ENCODE measurements around the gene ANKS1B. TPM values are rescaled to one million over a fixed set of nuclear protein-coding genes. Genes with fewer than 3 reads are reported as not detected.

Gene ANKS1B
- total and polyA plus RNA-seq, 4 donors = 0.03 to 3.4 (median 0.53) TPM

DNA sequence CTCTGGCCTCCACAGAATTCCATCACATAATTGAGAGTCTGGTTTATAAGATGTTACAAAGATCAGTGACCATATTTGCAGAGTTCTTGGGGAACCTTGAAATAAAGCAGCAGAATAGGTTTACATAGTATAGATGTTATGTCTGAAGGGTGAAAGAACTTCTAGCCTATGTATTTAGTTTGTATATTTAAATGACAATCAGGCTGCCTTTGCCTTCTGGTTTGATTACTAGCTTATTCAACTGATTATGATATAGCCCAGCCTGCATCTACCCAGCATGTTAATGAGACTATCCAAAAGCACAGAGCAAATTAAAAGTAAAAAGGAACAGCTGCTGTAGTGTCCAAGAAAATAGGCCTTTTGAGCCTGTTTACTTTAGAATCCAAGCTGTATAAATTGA, 1254.3 kb downstream of the ANKS1B start (continued):
- no peak for TF ChIP-seq GABPA (IDR thresholded peaks at IDR 0.05 in 1 of 2, conservative IDR thresholded peaks at IDR 0.05 in 1 of 2)
- TF ChIP-seq, protein P1, sequence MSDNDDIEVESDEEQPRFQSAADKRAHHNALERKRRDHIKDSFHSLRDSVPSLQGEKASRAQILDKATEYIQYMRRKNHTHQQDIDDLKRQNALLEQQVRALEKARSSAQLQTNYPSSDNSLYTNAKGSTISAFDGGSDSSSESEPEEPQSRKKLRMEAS (IDR thresholded peaks at IDR 0.05) = no peak

DNA sequence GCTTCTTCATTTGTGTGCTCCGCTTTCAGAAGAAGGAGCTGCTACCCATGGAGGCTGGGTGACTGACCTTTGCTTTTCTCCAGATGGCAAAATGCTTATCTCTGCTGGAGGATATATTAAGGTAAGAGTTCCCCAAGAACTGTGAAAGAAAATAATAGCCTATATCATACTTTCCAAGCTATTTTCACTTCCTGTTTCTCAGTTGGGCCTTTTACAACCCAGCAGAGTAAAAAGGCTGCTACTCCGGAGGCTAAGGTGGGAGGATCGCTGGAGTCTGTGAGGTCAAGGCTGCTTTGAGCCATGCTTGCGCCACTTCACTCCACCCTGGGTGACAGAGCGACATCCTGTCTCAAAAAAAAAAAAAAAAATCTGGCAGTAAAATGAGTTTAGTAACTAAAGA, 1257.5 kb downstream of the ANKS1B start:
- 97% methylated on average over 5 of the region's 5 CpGs for WGBS
- Histone ChIP-seq H3K9ac (ENCODE audit: low read depth in 1 of 2, low read length in 2 of 2) (no peak overlapping the region), H3K9me3 (ENCODE audit: control insufficient read depth in 4 of 4, low read length in 3 of 4) (no peaks in the 10 kb centered on the region), H3K4me1 (ENCODE audit: control insufficient read depth in 4 of 4, insufficient read depth in 4 of 4, low read length in 3 of 4) (no peaks in the 10 kb centered on the region), H3K27ac (ENCODE audit: low read depth in 1 of 2, low read length in 2 of 2) (no peak overlapping the region), H3K27me3 (ENCODE audit: control insufficient read depth in 4 of 4, insufficient read depth in 4 of 4, low read length in 3 of 4) (no peaks in the 10 kb centered on the region), H3K36me3 (ENCODE audit: control insufficient read depth in 4 of 4, insufficient read depth in 3 of 4, low read depth in 1 of 4, low read length in 3 of 4) (peaks cover 3 to 39% (median 20%) of the 10 kb centered on the region in 4 donors), H3K4me3 (ENCODE audit: low read depth in 1 of 3, low read length in 3 of 3) (no peak overlapping the region)
- no peak for DNase-seq (ENCODE audit: low spot score)
- TF ChIP-seq RAD21 (IDR thresholded peaks at IDR 0.05) = no peak
- TF ChIP-seq, protein P1 (IDR thresholded peaks at IDR 0.05) = no peak

DNA sequence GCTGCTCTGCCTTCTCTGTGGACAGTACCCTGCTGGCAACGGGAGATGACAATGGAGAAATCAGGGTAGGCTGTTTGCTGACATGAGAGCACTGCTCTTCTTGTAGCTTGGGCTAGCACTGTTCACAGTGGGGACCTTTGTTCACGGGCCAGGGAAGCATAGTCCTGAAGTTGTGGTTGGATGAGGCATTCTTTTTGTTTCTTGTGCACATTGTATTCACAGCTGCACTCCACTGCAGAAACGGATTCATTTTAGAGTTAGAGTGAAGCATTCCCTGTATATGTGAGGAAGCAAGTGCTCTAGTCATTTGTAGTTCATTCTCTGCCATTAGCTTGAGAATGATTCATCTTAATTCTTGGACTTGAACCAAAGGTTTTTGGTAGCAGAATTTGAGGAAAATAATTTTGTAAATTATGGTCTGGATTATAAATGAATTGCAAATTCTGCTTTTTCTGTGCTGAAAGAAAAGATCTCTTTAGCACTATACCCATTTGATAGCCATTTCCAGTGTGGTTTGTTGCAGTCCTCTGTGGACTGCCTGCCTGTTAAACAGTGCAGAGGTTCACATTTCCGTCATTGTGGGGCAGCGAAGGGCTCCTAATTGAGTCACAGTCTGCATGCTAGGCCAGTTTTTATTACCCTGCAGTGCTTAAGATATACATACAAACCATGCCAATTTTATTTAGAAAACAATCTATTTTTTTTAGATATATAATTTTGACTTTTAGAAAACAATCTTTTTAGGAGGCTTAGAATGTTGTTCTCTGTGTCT, 1259.1 kb downstream of the ANKS1B start:
- Histone ChIP-seq H3K4me3 (ENCODE audit: low read depth in 1 of 3, low read length in 3 of 3) (no peak overlapping the region), H3K36me3 (ENCODE audit: control insufficient read depth in 4 of 4, insufficient read depth in 3 of 4, low read depth in 1 of 4, low read length in 3 of 4) (peaks cover 2 to 33% (median 20%) of the 10 kb centered on the region in 4 donors), H3K4me1 (ENCODE audit: control insufficient read depth in 4 of 4, insufficient read depth in 4 of 4, low read length in 3 of 4) (no peaks in the 10 kb centered on the region), H3K27ac (ENCODE audit: low read depth in 1 of 2, low read length in 2 of 2) (no peak overlapping the region), H3K27me3 (ENCODE audit: control insufficient read depth in 4 of 4, insufficient read depth in 4 of 4, low read length in 3 of 4) (no peaks in the 10 kb centered on the region), H3K9me3 (ENCODE audit: control insufficient read depth in 4 of 4, low read length in 3 of 4) (no peaks in the 10 kb centered on the region), H3K9ac (ENCODE audit: low read depth in 1 of 2, low read length in 2 of 2) (no peak overlapping the region)
- TF ChIP-seq SP1 (IDR thresholded peaks at IDR 0.05) = no peak
- peak; percentile 70 to 71 for TF ChIP-seq RAD21 (IDR thresholded peaks at IDR 0.05)
- TF ChIP-seq HNF4A (conservative IDR thresholded peaks at IDR 0.05) = no peak
- TF ChIP-seq, protein P2, sequence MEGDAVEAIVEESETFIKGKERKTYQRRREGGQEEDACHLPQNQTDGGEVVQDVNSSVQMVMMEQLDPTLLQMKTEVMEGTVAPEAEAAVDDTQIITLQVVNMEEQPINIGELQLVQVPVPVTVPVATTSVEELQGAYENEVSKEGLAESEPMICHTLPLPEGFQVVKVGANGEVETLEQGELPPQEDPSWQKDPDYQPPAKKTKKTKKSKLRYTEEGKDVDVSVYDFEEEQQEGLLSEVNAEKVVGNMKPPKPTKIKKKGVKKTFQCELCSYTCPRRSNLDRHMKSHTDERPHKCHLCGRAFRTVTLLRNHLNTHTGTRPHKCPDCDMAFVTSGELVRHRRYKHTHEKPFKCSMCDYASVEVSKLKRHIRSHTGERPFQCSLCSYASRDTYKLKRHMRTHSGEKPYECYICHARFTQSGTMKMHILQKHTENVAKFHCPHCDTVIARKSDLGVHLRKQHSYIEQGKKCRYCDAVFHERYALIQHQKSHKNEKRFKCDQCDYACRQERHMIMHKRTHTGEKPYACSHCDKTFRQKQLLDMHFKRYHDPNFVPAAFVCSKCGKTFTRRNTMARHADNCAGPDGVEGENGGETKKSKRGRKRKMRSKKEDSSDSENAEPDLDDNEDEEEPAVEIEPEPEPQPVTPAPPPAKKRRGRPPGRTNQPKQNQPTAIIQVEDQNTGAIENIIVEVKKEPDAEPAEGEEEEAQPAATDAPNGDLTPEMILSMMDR (IDR thresholded peaks at IDR 0.05; ENCODE audit: low read depth, low read length, missing input control) = peak; percentile 52
- TF ChIP-seq, protein P1 (IDR thresholded peaks at IDR 0.05) = no peak
- TF ChIP-seq TAF1 (conservative IDR thresholded peaks at IDR 0.05) = no peak
- 76% methylated on average over 5 of the region's 5 CpGs for WGBS
- no peak for DNase-seq (ENCODE audit: low spot score)

DNA sequence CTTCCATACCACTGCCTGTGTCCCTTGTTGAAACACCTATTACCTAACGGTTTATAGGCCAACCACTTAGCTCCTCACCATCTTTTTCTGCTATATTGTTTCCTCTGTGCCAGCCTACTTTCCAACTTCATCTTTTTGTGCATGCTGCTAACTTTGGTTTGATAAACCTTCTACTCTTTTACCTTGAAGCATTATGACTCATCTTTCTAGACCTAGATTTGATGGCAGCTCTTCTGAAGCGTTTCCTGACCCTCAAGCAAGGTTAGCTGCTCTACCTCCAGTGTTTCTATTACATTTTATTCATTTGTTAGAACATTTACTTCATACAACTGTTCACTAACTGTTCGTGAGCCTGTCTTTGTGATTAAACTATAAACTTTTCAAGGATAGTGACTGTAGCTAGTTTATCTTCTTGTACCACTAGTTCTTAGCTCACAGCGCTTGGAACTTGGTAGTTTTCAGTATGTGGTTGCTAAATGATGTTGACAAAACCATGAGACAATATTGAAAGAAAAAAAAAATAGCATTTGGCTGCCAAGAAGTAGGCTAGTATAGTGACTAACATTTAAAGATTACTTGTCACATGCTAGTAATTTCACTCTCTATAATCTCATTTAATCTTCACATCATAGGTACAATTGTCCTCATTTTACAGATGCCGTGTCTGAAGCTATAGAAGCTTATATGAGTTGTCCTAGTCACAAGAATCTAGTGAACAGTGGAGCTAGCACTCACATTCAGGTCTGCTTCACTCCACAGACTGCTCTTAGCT, 1260.2 kb downstream of the ANKS1B start:
- Histone ChIP-seq H3K36me3 (ENCODE audit: control insufficient read depth in 4 of 4, insufficient read depth in 3 of 4, low read depth in 1 of 4, low read length in 3 of 4) (peaks cover 2 to 28% (median 17%) of the 10 kb centered on the region in 4 donors), H3K4me3 (ENCODE audit: low read depth in 1 of 3, low read length in 3 of 3) (no peak overlapping the region), H3K27ac (ENCODE audit: low read depth in 1 of 2, low read length in 2 of 2) (no peak overlapping the region), H3K9ac (ENCODE audit: low read depth in 1 of 2, low read length in 2 of 2) (no peak overlapping the region), H3K27me3 (ENCODE audit: control insufficient read depth in 4 of 4, insufficient read depth in 4 of 4, low read length in 3 of 4) (no peaks in the 10 kb centered on the region), H3K9me3 (ENCODE audit: control insufficient read depth in 4 of 4, low read length in 3 of 4) (no peaks in the 10 kb centered on the region), H3K4me1 (ENCODE audit: control insufficient read depth in 4 of 4, insufficient read depth in 4 of 4, low read length in 3 of 4) (no peaks in the 10 kb centered on the region)
- TF ChIP-seq EGR1 (IDR thresholded peaks at IDR 0.05; ENCODE audit: low read depth in 2 of 2) (no peak), YY1 (IDR thresholded peaks at IDR 0.05) (no peak)
- TF ChIP-seq, protein P1 (IDR thresholded peaks at IDR 0.05) = no peak
- 90% methylated on average over 5 of the region's 5 CpGs for WGBS
- DNase-seq (ENCODE audit: low spot score) = no peak
